ENCODE results near the gene CPLANE2. TPM values are rescaled to one million over a fixed set of nuclear protein-coding genes. Genes with fewer than 3 reads are reported as not detected.

CPLANE2 gene
- total RNA-seq, 2 experiments from 2014 or later = 2.2 to 2.5 TPM

- Mint-ChIP-seq H3K27ac (no peak overlapping the region), H3K27me3 (no peaks in the 10 kb centered on the region), H3K9me3 (no peaks in the 10 kb centered on the region), H3K4me3 (no peak overlapping the region), H3K4me1 (peaks cover 10% of the 10 kb centered on the region), H3K36me3 (no peaks in the 10 kb centered on the region)
- DNase-seq = peak; percentile 66
Measured at GRCh38 chr1:16243936-16244649, 7.1 kb upstream of the CPLANE2 start.

GRCh38 chr1:16243215-16243610 is 6.2 kb upstream of the CPLANE2 start:
- no peaks in the 10 kb centered on the region for H3K27me3 Mint-ChIP-seq
- H3K36me3 Mint-ChIP-seq = no peaks in the 10 kb centered on the region
- no peak for DNase-seq
- no peak overlapping the region for H3K4me3 Mint-ChIP-seq
- peaks cover 3% of the 10 kb centered on the region for H3K4me1 Mint-ChIP-seq
- H3K9me3 Mint-ChIP-seq = no peaks in the 10 kb centered on the region
- no peak overlapping the region for H3K27ac Mint-ChIP-seq

- H3K9me3 Mint-ChIP-seq = no peaks in the 10 kb centered on the region
- no peak overlapping the region for H3K27ac Mint-ChIP-seq
- H3K36me3 Mint-ChIP-seq = no peaks in the 10 kb centered on the region
- H3K27me3 Mint-ChIP-seq = no peaks in the 10 kb centered on the region
- DNase-seq = no peak
- no peak overlapping the region for H3K4me3 Mint-ChIP-seq
- H3K4me1 Mint-ChIP-seq = peaks cover 3% of the 10 kb centered on the region
Measured at GRCh38 chr1:16242556-16243214, 5.7 kb upstream of the CPLANE2 start.

- Mint-ChIP-seq H3K27ac (no peak overlapping the region), H3K36me3 (no peaks in the 10 kb centered on the region), H3K27me3 (no peaks in the 10 kb centered on the region), H3K4me3 (no peak overlapping the region), H3K4me1 (peaks cover 6% of the 10 kb centered on the region), H3K9me3 (no peaks in the 10 kb centered on the region)
- DNase-seq = no peak
Measured at GRCh38 chr1:16241221-16241708, 4.3 kb upstream of the CPLANE2 start.

- H3K4me1 Mint-ChIP-seq = peaks cover 10% of the 10 kb centered on the region
- H3K9me3 Mint-ChIP-seq = no peaks in the 10 kb centered on the region
- no peaks in the 10 kb centered on the region for H3K27me3 Mint-ChIP-seq
- no peaks in the 10 kb centered on the region for H3K36me3 Mint-ChIP-seq
- no peak overlapping the region for H3K27ac Mint-ChIP-seq
- no peak for DNase-seq
- no peak overlapping the region for H3K4me3 Mint-ChIP-seq
Measured at GRCh38 chr1:16239972-16240491, 3.0 kb upstream of the CPLANE2 start.

GRCh38 chr1:16237343-16237830 is 404 bp upstream of the CPLANE2 start:
- Mint-ChIP-seq H3K4me3 (peak overlapping the region; percentile 88), H3K27me3 (no peaks in the 10 kb centered on the region), H3K4me1 (peaks cover 7% of the 10 kb centered on the region), H3K9me3 (no peaks in the 10 kb centered on the region), H3K27ac (peak overlapping the region; percentile 92), H3K36me3 (no peaks in the 10 kb centered on the region)
- DNase-seq = no peak

- no peaks in the 10 kb centered on the region for H3K27me3 Mint-ChIP-seq
- peak overlapping the region; percentile 90 for H3K27ac Mint-ChIP-seq
- peak; percentile 45 for DNase-seq
- H3K36me3 Mint-ChIP-seq = no peaks in the 10 kb centered on the region
- H3K4me1 Mint-ChIP-seq = peaks cover 7% of the 10 kb centered on the region
- H3K9me3 Mint-ChIP-seq = no peaks in the 10 kb centered on the region
- peak overlapping the region; percentile 88 for H3K4me3 Mint-ChIP-seq
Measured at GRCh38 chr1:16235944-16236510, 956 bp downstream of the CPLANE2 start.

GRCh38 chr1:16235347-16235746 is 1.6 kb downstream of the CPLANE2 start:
- H3K4me1 Mint-ChIP-seq = peaks cover 7% of the 10 kb centered on the region
- H3K27me3 Mint-ChIP-seq = no peaks in the 10 kb centered on the region
- H3K9me3 Mint-ChIP-seq = no peaks in the 10 kb centered on the region
- DNase-seq = no peak
- no peak overlapping the region for H3K27ac Mint-ChIP-seq
- no peaks in the 10 kb centered on the region for H3K36me3 Mint-ChIP-seq
- no peak overlapping the region for H3K4me3 Mint-ChIP-seq

GRCh38 chr1:16233431-16233830 is 3.6 kb downstream of the CPLANE2 start:
- H3K4me1 Mint-ChIP-seq = peaks cover 7% of the 10 kb centered on the region
- no peak overlapping the region for H3K4me3 Mint-ChIP-seq
- peaks cover 5% of the 10 kb centered on the region for H3K27me3 Mint-ChIP-seq
- H3K36me3 Mint-ChIP-seq = no peaks in the 10 kb centered on the region
- no peak for DNase-seq
- H3K27ac Mint-ChIP-seq = no peak overlapping the region
- no peaks in the 10 kb centered on the region for H3K9me3 Mint-ChIP-seq

- H3K27me3 Mint-ChIP-seq = peaks cover 16% of the 10 kb centered on the region
Measured at GRCh38 chr1:16232316-16232710, 4.7 kb downstream of the CPLANE2 start.

GRCh38 chr1:16231331-16232315 is 5.4 kb downstream of the CPLANE2 start:
- no peak for DNase-seq
- no peaks in the 10 kb centered on the region for H3K36me3 Mint-ChIP-seq
- H3K4me1 Mint-ChIP-seq = peaks cover 15% of the 10 kb centered on the region

More at GRCh38 chr1:16232316-16232710, 4.7 kb downstream of the CPLANE2 start:
- Mint-ChIP-seq H3K4me1 (peaks cover 16% of the 10 kb centered on the region), H3K4me3 (no peak overlapping the region), H3K9me3 (no peaks in the 10 kb centered on the region), H3K36me3 (no peaks in the 10 kb centered on the region), H3K27ac (no peak overlapping the region)
- no peak for DNase-seq

GRCh38 chr1:16230744-16231143 is 6.2 kb downstream of the CPLANE2 start:
- Mint-ChIP-seq H3K27ac (no peak overlapping the region), H3K27me3 (peaks cover 28% of the 10 kb centered on the region), H3K36me3 (peaks cover 2% of the 10 kb centered on the region), H3K9me3 (peaks cover 4% of the 10 kb centered on the region), H3K4me3 (no peak overlapping the region), H3K4me1 (peaks cover 10% of the 10 kb centered on the region)
- no peak for DNase-seq

More at GRCh38 chr1:16231331-16232315, 5.4 kb downstream of the CPLANE2 start:
- no peak overlapping the region for H3K4me3 Mint-ChIP-seq
- no peak overlapping the region for H3K27ac Mint-ChIP-seq
- H3K9me3 Mint-ChIP-seq = no peaks in the 10 kb centered on the region
- peaks cover 19% of the 10 kb centered on the region for H3K27me3 Mint-ChIP-seq

GRCh38 chr1:16229976-16230740 is 6.8 kb downstream of the CPLANE2 start:
- H3K36me3 Mint-ChIP-seq = peaks cover 2% of the 10 kb centered on the region
- peaks cover 4% of the 10 kb centered on the region for H3K9me3 Mint-ChIP-seq
- H3K4me1 Mint-ChIP-seq = peaks cover 10% of the 10 kb centered on the region
- peaks cover 34% of the 10 kb centered on the region for H3K27me3 Mint-ChIP-seq
- DNase-seq = no peak
- no peak overlapping the region for H3K4me3 Mint-ChIP-seq
- no peak overlapping the region for H3K27ac Mint-ChIP-seq
